DND-41 (cell line): ENCODE measurements around the gene LAMC3.

Experiments
- ATAC-seq: fragments of 200-7000 bp; cut with Tn5 transposase; 3 replicates; pipeline ENCODE4 v1.9.1; 2021; ENCODE audit warnings: low read depth; ENCODE audit not compliant: insufficient read depth
- DNase-seq: peaks from one replicate; pipeline ENCODE4 v3.0.0-alpha.2; 2020
- H2AFZ ChIP-seq: 2 replicates; pipeline ENCODE4 v1.6.0; 2012; ENCODE audit warnings: low read depth, low read length
- H3K27ac ChIP-seq: 2 replicates; pipeline ENCODE4 v1.5.1; 2012; ENCODE audit warnings: low read length, inconsistent platforms
- H3K27me3 ChIP-seq: fragments of 200-600 bp; sonication (generic); 2 replicates; pipeline ENCODE4 v1.6.0; 2012; ENCODE audit warnings: low read length, mild to moderate bottlenecking, inconsistent platforms; ENCODE audit not compliant: insufficient read depth, poor library complexity
- H3K36me3 ChIP-seq: 2 replicates; pipeline ENCODE4 v1.5.1; 2012; ENCODE audit warnings: low read length, inconsistent platforms; ENCODE audit not compliant: insufficient read depth
- H3K4me1 ChIP-seq: 2 replicates; pipeline ENCODE4 v1.5.1; 2012; ENCODE audit warnings: mild to moderate bottlenecking, low read length; ENCODE audit not compliant: insufficient read depth
- H3K4me2 ChIP-seq: 2 replicates; pipeline ENCODE4 v1.6.0; 2012; ENCODE audit warnings: mild to moderate bottlenecking, moderate library complexity, low read length, inconsistent platforms; ENCODE audit not compliant: insufficient read depth
- H3K4me3 ChIP-seq, 2 experiments: fragments of 200-600 bp in 1 of 2; shearing (Covaris generic) in 1 of 2; 2 replicates each; pipeline ENCODE4 v1.5.1; 2012 to 2016; ENCODE audit warnings: inconsistent platforms in 2 of 2, low read length in 2 of 2, mild to moderate bottlenecking in 2 of 2, low read depth in 1 of 2, moderate library complexity in 1 of 2
- H3K79me2 ChIP-seq: 2 replicates; pipeline ENCODE4 v1.6.0; 2012; ENCODE audit warnings: low read length, inconsistent platforms; ENCODE audit not compliant: insufficient read depth
- H3K9ac ChIP-seq: 2 replicates; pipeline ENCODE4 v1.6.0; 2012; ENCODE audit warnings: low read depth, mild to moderate bottlenecking, inconsistent platforms, low read length, moderate library complexity
- H3K9me3 ChIP-seq: 2 replicates; pipeline ENCODE4 v1.5.1; 2012; ENCODE audit warnings: low read length, moderate library complexity, mild to moderate bottlenecking, inconsistent platforms; ENCODE audit not compliant: insufficient read depth, severe bottlenecking
- H4K20me1 ChIP-seq: 2 replicates; pipeline ENCODE4 v1.6.0; 2012; ENCODE audit warnings: low read length; ENCODE audit not compliant: insufficient read depth
- CTCF ChIP-seq: IDR thresholded peaks from 2 replicates; pipeline ENCODE4 v1.5.1; 2012; ENCODE audit warnings: borderline replicate concordance, low read length, moderate library complexity, mild to moderate bottlenecking; ENCODE audit not compliant: poor library complexity, severe bottlenecking; ENCODE audit errors: extremely low read depth
- EZH2 ChIP-seq: IDR thresholded peaks from 3 replicates; pipeline ENCODE4 v1.6.1; 2012; ENCODE audit warnings: borderline replicate concordance, low read depth, mild to moderate bottlenecking, moderate library complexity, low read length, inconsistent platforms; ENCODE audit not compliant: severe bottlenecking

Gene LAMC3

GRCh38 chr9:131069699-131070098, 60.7 kb downstream of the LAMC3 start:
- Histone ChIP-seq H3K79me2 (no peaks in the 10 kb centered on the region), H3K9ac (no peak overlapping the region), H3K36me3 (no peaks in the 10 kb centered on the region), H3K27me3 (no peaks in the 10 kb centered on the region), H2AFZ (no peak overlapping the region), H3K4me3 (no peak overlapping the region), H3K4me1 (no peaks in the 10 kb centered on the region), H3K4me2 (no peak overlapping the region), H3K9me3 (no peaks in the 10 kb centered on the region), H3K27ac (no peak overlapping the region), H4K20me1 (no peaks in the 10 kb centered on the region)
- ATAC-seq, result no peak
- no peak for TF ChIP-seq EZH2
- no peak for TF ChIP-seq CTCF
- no peak for DNase-seq

GRCh38 chr9:131072107-131072870, 63.3 kb downstream of the LAMC3 start:
- Histone ChIP-seq H3K9me3 (no peaks in the 10 kb centered on the region), H3K4me1 (no peaks in the 10 kb centered on the region), H3K4me2 (no peak overlapping the region), H3K27me3 (no peaks in the 10 kb centered on the region), H2AFZ (no peak overlapping the region), H3K79me2 (no peaks in the 10 kb centered on the region), H4K20me1 (no peaks in the 10 kb centered on the region), H3K4me3 (no peak overlapping the region), H3K36me3 (no peaks in the 10 kb centered on the region), H3K27ac (no peak overlapping the region), H3K9ac (no peak overlapping the region)
- TF ChIP-seq EZH2 (no peak), CTCF (no peak)
- ATAC-seq, result no peak
- no peak for DNase-seq

- no peaks in the 10 kb centered on the region for H3K79me2 ChIP-seq
- no peaks in the 10 kb centered on the region for H3K9me3 ChIP-seq
- H3K27ac ChIP-seq, result no peak overlapping the region
- no peak overlapping the region for H3K4me2 ChIP-seq
- no peaks in the 10 kb centered on the region for H4K20me1 ChIP-seq
- ATAC-seq, result no peak
- no peak overlapping the region for H2AFZ ChIP-seq
- no peaks in the 10 kb centered on the region for H3K4me1 ChIP-seq
- H3K27me3 ChIP-seq, result no peaks in the 10 kb centered on the region
- H3K36me3 ChIP-seq, result no peaks in the 10 kb centered on the region
- H3K9ac ChIP-seq, result no peak overlapping the region
- no peak overlapping the region for H3K4me3 ChIP-seq
- TF ChIP-seq CTCF (no peak), EZH2 (no peak)
- no peak for DNase-seq
Measured at GRCh38 chr9:131072871-131073237, 63.9 kb downstream of the LAMC3 start.
